Liver (tissue), 9 donors: Measurements from ENCODE around the gene CKAP5. TPM values are rescaled to one million over a fixed set of nuclear protein-coding genes. Genes with fewer than 3 reads are reported as not detected.

Experiments used
- DNase-seq: peaks from one replicate; pipeline ENCODE4 v3.0.0-alpha.2; 2017; ENCODE audit warnings: low spot score
- H3K27ac ChIP-seq, 2 donors: one replicate each; pipeline ENCODE4 v1.7.0; 2013; ENCODE audit warnings: inconsistent platforms in 2 of 2, low read length in 2 of 2, control low read depth in 1 of 2, low read depth in 1 of 2, mild to moderate bottlenecking in 1 of 2
- H3K27me3 ChIP-seq, 4 donors: one replicate each; pipeline versions ENCODE4 v1.6.1 to v1.7.0; 2013; ENCODE audit warnings: low read length in 3 of 4, inconsistent platforms in 1 of 4, mild to moderate bottlenecking in 1 of 4, moderate library complexity in 1 of 4; ENCODE audit not compliant: control insufficient read depth in 4 of 4, insufficient read depth in 4 of 4
- H3K36me3 ChIP-seq, 4 donors: one replicate each; pipeline versions ENCODE4 v1.6.1 to v1.7.0; 2013; ENCODE audit warnings: low read length in 3 of 4, mild to moderate bottlenecking in 3 of 4, low read depth in 1 of 4, moderate library complexity in 1 of 4; ENCODE audit not compliant: control insufficient read depth in 4 of 4, insufficient read depth in 3 of 4
- H3K4me1 ChIP-seq, 4 donors: one replicate each; pipeline versions ENCODE4 v1.6.1 to v1.7.0; 2013; ENCODE audit warnings: low read length in 3 of 4, mild to moderate bottlenecking in 3 of 4, moderate library complexity in 1 of 4; ENCODE audit not compliant: control insufficient read depth in 4 of 4, insufficient read depth in 4 of 4
- H3K4me3 ChIP-seq, 3 donors: one replicate each; pipeline versions ENCODE4 v1.6.1 to v1.7.0; 2013; ENCODE audit warnings: low read length in 3 of 3, control low read depth in 1 of 3, low read depth in 1 of 3, mild to moderate bottlenecking in 1 of 3
- H3K9ac ChIP-seq, 2 donors: one replicate each; pipeline ENCODE4 v1.7.0; 2013; ENCODE audit warnings: low read length in 2 of 2, mild to moderate bottlenecking in 2 of 2, moderate library complexity in 2 of 2, control low read depth in 1 of 2, low read depth in 1 of 2
- H3K9me3 ChIP-seq, 4 donors: one replicate each; pipeline versions ENCODE4 v1.6.1 to v1.7.0; 2013; ENCODE audit warnings: low read length in 3 of 4; ENCODE audit not compliant: control insufficient read depth in 4 of 4
- FOXA2 ChIP-seq: IDR thresholded peaks from 2 replicates; pipeline ENCODE4 v1.6.1; 2016; ENCODE audit warnings: antibody characterized with exemption
- NR2F2 ChIP-seq: IDR thresholded peaks from 2 replicates; pipeline ENCODE4 v1.6.1; 2016; ENCODE audit warnings: antibody characterized with exemption
- RAD21 ChIP-seq, 2 donors: IDR thresholded peaks; 2 replicates each; pipeline ENCODE4 v1.6.1; 2016; ENCODE audit warnings: antibody characterized with exemption in 2 of 2, mild to moderate bottlenecking in 2 of 2
- SP1 ChIP-seq: IDR thresholded peaks from 2 replicates; pipeline ENCODE4 v1.6.1; 2018; ENCODE audit warnings: antibody characterized with exemption, mild to moderate bottlenecking
- TAF1 ChIP-seq: conservative IDR thresholded peaks from 2 replicates; pipeline ENCODE4 v1.6.1; 2016; ENCODE audit warnings: antibody characterized with exemption, mild to moderate bottlenecking
- YY1 ChIP-seq: IDR thresholded peaks from 2 replicates; pipeline ENCODE4 v1.6.1; 2016; ENCODE audit warnings: antibody characterized with exemption, mild to moderate bottlenecking
- WGBS: extraction: QIAGEN DNeasy Blood & Tissue Kit; methylation state at CpG from one replicate; pipeline ENCODE4 v1.1.7; 2013; 5-methylcytosine and 5-hydroxymethylcytosine counted together
- polyA plus RNA-seq, 2 donors: library from polyadenylated mRNA; stranded (reverse) in 1 of 2; unstranded in 1 of 2; fragments of 200-250 nt in 1 of 2; fragments of >200 nt in 1 of 2; fragmentation: Nextera tagmentation in 1 of 2; extraction: Ambion mirVana in 1 of 2; gene quantifications; one replicate each; pipeline versions ENCODE4 v1.2.1 to v1.2.3, GENCODE V29; 2013 to 2015
- total RNA-seq, 2 donors: library from RNA; depleted of rRNA; stranded (reverse); fragments of >200 nt; gene quantifications; one replicate each; pipeline ENCODE4 v1.2.3, GENCODE V29; 2014
- TF ChIP-seq, protein P1 (sequence below): fragments of 150-350 bp; IDR thresholded peaks from 2 replicates; pipeline ENCODE4 v1.5.1; 2017; ENCODE audit warnings: improper control_type of control experiment, low read depth, low read length; ENCODE audit not compliant: missing input control
- TF ChIP-seq, protein P2 (sequence below): IDR thresholded peaks from 2 replicates; pipeline ENCODE4 v1.6.1; 2016; ENCODE audit warnings: antibody characterized with exemption, mild to moderate bottlenecking
- TF ChIP-seq, protein P3 (sequence below): IDR thresholded peaks from 2 replicates; pipeline ENCODE4 v1.6.1; 2016; ENCODE audit warnings: antibody characterized with exemption
- donor health status: healthy.
- donor health status: healthy.
- donor health status: healthy.
- donor health status: healthy.
- donor health status: healthy.

Gene CKAP5
- total and polyA plus RNA-seq, 4 donors = 6.1 to 70.4 (median 15.4) TPM

DNA sequence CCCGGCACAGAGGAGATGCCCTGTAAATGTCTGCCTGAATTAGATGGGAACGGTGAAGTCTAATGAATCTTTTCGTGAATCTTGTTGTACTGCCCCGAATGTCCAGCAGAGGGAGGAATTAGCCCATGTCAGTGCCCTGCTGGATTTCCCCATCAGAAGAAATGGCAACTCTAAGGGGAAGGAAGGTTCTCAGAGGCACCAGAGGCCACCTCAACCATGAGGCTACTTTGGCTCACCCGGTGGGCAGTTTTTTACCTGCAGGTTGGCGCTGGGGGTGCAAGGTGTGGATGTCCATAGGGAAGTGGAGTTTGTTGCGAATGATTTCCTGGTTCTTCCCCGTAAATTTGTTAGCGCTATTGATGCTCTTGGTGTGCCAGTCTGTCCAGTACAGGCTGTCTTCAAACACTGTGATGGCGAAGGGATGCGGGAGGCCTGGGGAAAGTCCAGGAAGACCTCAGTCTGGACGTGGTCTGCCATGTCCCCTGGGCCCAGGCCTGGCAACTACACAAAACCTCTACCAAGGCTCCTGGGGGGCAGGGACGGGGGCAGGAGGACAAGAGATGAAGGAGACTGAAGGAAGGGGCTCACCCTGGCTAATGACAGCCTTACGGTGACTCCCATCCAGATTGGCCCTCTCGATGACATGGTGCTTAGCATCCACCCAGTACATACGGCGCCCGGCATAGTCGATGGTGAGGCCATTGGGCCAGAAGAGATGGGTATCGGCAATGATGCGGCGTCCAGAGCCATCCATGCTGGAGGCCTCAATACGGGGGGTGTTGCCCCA is 43.8 kb upstream of the CKAP5 start:
- H3K9me3 ChIP-seq = no peaks in the 10 kb centered on the region
- peak; percentile 79 for DNase-seq
- H3K9ac ChIP-seq = no peak overlapping the region
- no peaks in the 10 kb centered on the region for H3K4me1 ChIP-seq
- peaks cover 0 to 2% (median 0%) of the 10 kb centered on the region in 4 donors for H3K36me3 ChIP-seq
- TF ChIP-seq RAD21 (IDR thresholded peaks at IDR 0.05) = peak; percentile 99
- TF ChIP-seq, protein P1, sequence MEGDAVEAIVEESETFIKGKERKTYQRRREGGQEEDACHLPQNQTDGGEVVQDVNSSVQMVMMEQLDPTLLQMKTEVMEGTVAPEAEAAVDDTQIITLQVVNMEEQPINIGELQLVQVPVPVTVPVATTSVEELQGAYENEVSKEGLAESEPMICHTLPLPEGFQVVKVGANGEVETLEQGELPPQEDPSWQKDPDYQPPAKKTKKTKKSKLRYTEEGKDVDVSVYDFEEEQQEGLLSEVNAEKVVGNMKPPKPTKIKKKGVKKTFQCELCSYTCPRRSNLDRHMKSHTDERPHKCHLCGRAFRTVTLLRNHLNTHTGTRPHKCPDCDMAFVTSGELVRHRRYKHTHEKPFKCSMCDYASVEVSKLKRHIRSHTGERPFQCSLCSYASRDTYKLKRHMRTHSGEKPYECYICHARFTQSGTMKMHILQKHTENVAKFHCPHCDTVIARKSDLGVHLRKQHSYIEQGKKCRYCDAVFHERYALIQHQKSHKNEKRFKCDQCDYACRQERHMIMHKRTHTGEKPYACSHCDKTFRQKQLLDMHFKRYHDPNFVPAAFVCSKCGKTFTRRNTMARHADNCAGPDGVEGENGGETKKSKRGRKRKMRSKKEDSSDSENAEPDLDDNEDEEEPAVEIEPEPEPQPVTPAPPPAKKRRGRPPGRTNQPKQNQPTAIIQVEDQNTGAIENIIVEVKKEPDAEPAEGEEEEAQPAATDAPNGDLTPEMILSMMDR = peak; percentile 96
- TF ChIP-seq YY1 = no peak
- TF ChIP-seq NR2F2 = no peak
- H3K27me3 ChIP-seq = no peaks in the 10 kb centered on the region
- no peak overlapping the region for H3K4me3 ChIP-seq
- no peak overlapping the region for H3K27ac ChIP-seq
- WGBS = 63% methylated on average over 23 of the region's 23 CpGs

DNA sequence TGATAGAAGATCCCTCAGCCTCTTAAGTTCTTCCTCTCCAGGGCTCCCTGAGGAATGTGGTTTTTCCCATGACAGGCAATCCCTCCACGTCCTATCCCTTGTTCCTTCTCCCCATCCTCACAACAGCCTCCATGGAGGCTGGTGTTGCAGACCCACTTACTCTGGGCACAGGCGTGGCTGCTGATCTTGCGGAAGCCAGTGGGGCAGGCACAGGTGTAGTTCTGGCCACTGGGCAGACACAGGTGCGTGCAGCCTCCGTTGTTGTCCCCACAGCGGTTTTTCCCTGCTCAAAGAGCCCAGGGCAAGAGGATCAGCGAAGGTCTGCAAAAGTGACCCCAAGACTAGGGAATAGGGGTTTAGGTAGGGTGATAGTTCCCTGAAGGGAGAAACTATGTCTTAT is 43.2 kb upstream of the CKAP5 start:
- no peaks in the 10 kb centered on the region for H3K4me1 ChIP-seq
- DNase-seq = no peak
- 79% methylated on average over 7 of the region's 7 CpGs for WGBS
- H3K4me3 ChIP-seq = no peak overlapping the region
- peaks cover 0 to 2% (median 0%) of the 10 kb centered on the region in 4 donors for H3K36me3 ChIP-seq
- no peaks in the 10 kb centered on the region for H3K27me3 ChIP-seq
- H3K9me3 ChIP-seq = no peaks in the 10 kb centered on the region
- no peak for TF ChIP-seq TAF1
- TF ChIP-seq SP1 = no peak
- TF ChIP-seq, protein P1 = no peak
- no peak for TF ChIP-seq FOXA2
- TF ChIP-seq, protein P2, sequence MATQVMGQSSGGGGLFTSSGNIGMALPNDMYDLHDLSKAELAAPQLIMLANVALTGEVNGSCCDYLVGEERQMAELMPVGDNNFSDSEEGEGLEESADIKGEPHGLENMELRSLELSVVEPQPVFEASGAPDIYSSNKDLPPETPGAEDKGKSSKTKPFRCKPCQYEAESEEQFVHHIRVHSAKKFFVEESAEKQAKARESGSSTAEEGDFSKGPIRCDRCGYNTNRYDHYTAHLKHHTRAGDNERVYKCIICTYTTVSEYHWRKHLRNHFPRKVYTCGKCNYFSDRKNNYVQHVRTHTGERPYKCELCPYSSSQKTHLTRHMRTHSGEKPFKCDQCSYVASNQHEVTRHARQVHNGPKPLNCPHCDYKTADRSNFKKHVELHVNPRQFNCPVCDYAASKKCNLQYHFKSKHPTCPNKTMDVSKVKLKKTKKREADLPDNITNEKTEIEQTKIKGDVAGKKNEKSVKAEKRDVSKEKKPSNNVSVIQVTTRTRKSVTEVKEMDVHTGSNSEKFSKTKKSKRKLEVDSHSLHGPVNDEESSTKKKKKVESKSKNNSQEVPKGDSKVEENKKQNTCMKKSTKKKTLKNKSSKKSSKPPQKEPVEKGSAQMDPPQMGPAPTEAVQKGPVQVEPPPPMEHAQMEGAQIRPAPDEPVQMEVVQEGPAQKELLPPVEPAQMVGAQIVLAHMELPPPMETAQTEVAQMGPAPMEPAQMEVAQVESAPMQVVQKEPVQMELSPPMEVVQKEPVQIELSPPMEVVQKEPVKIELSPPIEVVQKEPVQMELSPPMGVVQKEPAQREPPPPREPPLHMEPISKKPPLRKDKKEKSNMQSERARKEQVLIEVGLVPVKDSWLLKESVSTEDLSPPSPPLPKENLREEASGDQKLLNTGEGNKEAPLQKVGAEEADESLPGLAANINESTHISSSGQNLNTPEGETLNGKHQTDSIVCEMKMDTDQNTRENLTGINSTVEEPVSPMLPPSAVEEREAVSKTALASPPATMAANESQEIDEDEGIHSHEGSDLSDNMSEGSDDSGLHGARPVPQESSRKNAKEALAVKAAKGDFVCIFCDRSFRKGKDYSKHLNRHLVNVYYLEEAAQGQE = no peak
- TF ChIP-seq, protein P3, sequence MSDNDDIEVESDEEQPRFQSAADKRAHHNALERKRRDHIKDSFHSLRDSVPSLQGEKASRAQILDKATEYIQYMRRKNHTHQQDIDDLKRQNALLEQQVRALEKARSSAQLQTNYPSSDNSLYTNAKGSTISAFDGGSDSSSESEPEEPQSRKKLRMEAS = no peak
- no peak overlapping the region for H3K27ac ChIP-seq
- H3K9ac ChIP-seq = no peak overlapping the region
